Thyroid gland (tissue), 4 donors: ENCODE data around the gene TMEM198.

Experiments
- CTCF ChIP-seq, 6 experiments: fragments of 200-600 bp in 3 of 6; fragments of 450-650 bp in 3 of 6; sonication (generic) in 3 of 6; IDR thresholded peaks; one replicate each; pipeline ENCODE4 v1.5.1; 2016 to 2019; ENCODE audit warnings: antibody characterized with exemption in 6 of 6, mild to moderate bottlenecking in 2 of 6, inconsistent platforms in 1 of 6, moderate library complexity in 1 of 6
- POLR2A ChIP-seq, 2 donors: fragments of 450-650 bp; IDR thresholded peaks; one replicate each; pipeline ENCODE4 v1.6.1; 2017; ENCODE audit warnings: antibody characterized with exemption in 2 of 2, mild to moderate bottlenecking in 2 of 2, moderate library complexity in 1 of 2

- TF ChIP-seq POLR2A (IDR thresholded peaks at IDR 0.05) (no peak), CTCF (IDR thresholded peaks at IDR 0.05) (no peak)
These were observed 4.7 kb upstream of the TMEM198 start for GRCh38 chr2:219538956-219539788.
